ENCODE results near the gene CISD2.

- no peak for TF ChIP-seq CHD2 (IDR thresholded peaks at IDR 0.05; ENCODE audit: low read length, partially characterized antibody)
- no peak for TF ChIP-seq CTCF (IDR thresholded peaks at IDR 0.05)
- TF ChIP-seq ESRRA (IDR thresholded peaks at IDR 0.05; ENCODE audit: borderline replicate concordance, low read length): no peak
- TF ChIP-seq BHLHE40 (IDR thresholded peaks at IDR 0.05; ENCODE audit: low read depth, low read length): no peak
- TF ChIP-seq EP300 (IDR thresholded peaks at IDR 0.05): no peak
- no peak for TF ChIP-seq PHF8 (IDR thresholded peaks at IDR 0.05; ENCODE audit: borderline replicate concordance, low read depth)
- TF ChIP-seq RAD21 (conservative IDR thresholded peaks at IDR 0.05 in 1 of 2, IDR thresholded peaks at IDR 0.05 in 1 of 2): no peak
- TF ChIP-seq HMGXB4 (CRISPR knock-in tag; IDR thresholded peaks at IDR 0.05; ENCODE audit: borderline replicate concordance): no peak
- no peak for TF ChIP-seq CEBPB (IDR thresholded peaks at IDR 0.05)
- TF ChIP-seq NFE2L2 (conservative IDR thresholded peaks at IDR 0.05; ENCODE audit: low read length): no peak
- TF ChIP-seq RCOR1 (IDR thresholded peaks at IDR 0.05; ENCODE audit: low read depth, low read length): no peak
- no peak for TF ChIP-seq USF2 (IDR thresholded peaks at IDR 0.05)
Measured at GRCh38 chr4:102849579-102850104, 19.1 kb upstream of the CISD2 start.

Data from A549 (cell line).